ENCODE results near the gene CDCA8. TPM values are rescaled to one million over a fixed set of nuclear protein-coding genes. Genes with fewer than 3 reads are reported as not detected.

Gene CDCA8
- total and polyA plus RNA-seq, 9 of the 15 experiments (the other 6 are each of a cell fraction or from before 2014, with no cell fraction given), result 26.4 to 148 (median 81.8) TPM

DNA sequence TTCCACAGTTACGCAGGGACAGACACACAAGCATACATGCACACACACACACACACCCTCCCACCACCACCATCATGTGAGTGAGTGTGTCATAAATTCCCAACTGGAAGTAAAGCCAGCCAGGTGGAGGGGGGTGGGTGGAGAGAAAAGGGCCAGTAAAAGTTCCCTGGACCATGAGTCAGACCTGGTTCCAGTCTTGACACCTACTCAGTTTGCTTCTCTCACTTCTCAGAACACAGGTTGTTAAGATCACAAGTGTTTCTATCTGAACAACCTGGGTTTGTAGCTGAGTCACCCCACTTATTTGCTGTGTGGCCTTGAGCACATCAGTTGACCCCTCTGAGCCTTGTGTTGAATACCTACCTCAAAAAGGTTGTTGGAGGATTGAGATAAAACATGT, 63.0 kb downstream of the CDCA8 start:
- in situ Hi-C loops (cut with MboI), result no loop called here
- intact Hi-C loops (cut with micrococcal nuclease), result no loop called here
- H3K36me3 ChIP-seq (ENCODE audit: control insufficient read depth, insufficient read depth, low read length), result no peaks in the 10 kb centered on the region
- POLR2A ChIA-PET, result interaction anchor here (0.6 to 0.9 kb wide), 3 partner anchors 11 to 65 kb away, joined by 3 to 4 read pairs (median 3); a partner anchor contains a TSS
- no peaks in the 10 kb centered on the region for H3K79me2 ChIP-seq (ENCODE audit: control insufficient read depth, insufficient read depth, low read length)
- CTCF ChIA-PET (ENCODE audit: low intra/inter-chr PET ratio), result no interaction called here
- no peak for DNase-seq (ENCODE audit: extremely low read depth in 1 of 4, low spot score in 3 of 4)
- no peak overlapping the region for H2AFZ ChIP-seq (ENCODE audit: low read depth, low read length)
- H3K4me3 ChIP-seq, result no peak overlapping the region
- no peaks in the 10 kb centered on the region for H3K9me1 ChIP-seq (ENCODE audit: control insufficient read depth, insufficient read depth, low read length)
- H4K20me1 ChIP-seq (replicated peaks; ENCODE audit: control insufficient read depth, insufficient read depth, low read length), result peaks cover 5% of the 10 kb centered on the region; the same call in 1 of the 2 replicates
- peaks cover 19 to 33% of the 10 kb centered on the region in 2 experiments for H3K27me3 ChIP-seq (ENCODE audit: control insufficient read depth in 2 of 2, insufficient read depth in 2 of 2, low read length in 2 of 2)
- peak; percentile 72 for FAIRE-seq
- no peak overlapping the region for H3K27ac ChIP-seq (ENCODE audit: extremely low read depth, low read depth, low read length)
- no peak overlapping the region for H3K4me2 ChIP-seq (ENCODE audit: insufficient read depth, low read length)
- peaks cover under 1 to 12% of the 10 kb centered on the region in 2 experiments; a peak in 3 of 5 replicates for H3K4me1 ChIP-seq (replicated peaks in 1 of 2; ENCODE audit: control insufficient read depth in 2 of 2, insufficient read depth in 2 of 2, low read length in 2 of 2)
- H3K9ac ChIP-seq (ENCODE audit: insufficient read depth in 1 of 2, low read depth in 2 of 2, low read length in 2 of 2), result no peak overlapping the region
- WGBS (ENCODE audit: insufficient coverage, low coverage, missing lambda C conversion rate), result 0% methylated on average over 1 of the region's 1 CpG
- H3K9me3 ChIP-seq (replicated peaks; ENCODE audit: control insufficient read depth, insufficient read depth, low read depth, low read length), result no peaks in the 10 kb centered on the region
- BruUV-seq (replicated peaks), result no TSS peak
- ATAC-seq, result no peak
- TF ChIP-seq SAP30 (IDR thresholded peaks at IDR 0.05; ENCODE audit: borderline replicate concordance, insufficient read depth, low read depth, low read length, poor library complexity, severe bottlenecking) (no peak), MTA3 (IDR thresholded peaks at IDR 0.05; ENCODE audit: borderline replicate concordance) (no peak), MED1 (CRISPR knock-in tag; IDR thresholded peaks at IDR 0.05; ENCODE audit: borderline replicate concordance) (no peak), RBM25 (IDR thresholded peaks at IDR 0.05; ENCODE audit: low read depth, low read length, severe bottlenecking) (peak; percentile 11), POLR2B (IDR thresholded peaks at IDR 0.05; ENCODE audit: low read depth, partially characterized antibody) (no peak), ZFP36 (IDR thresholded peaks at IDR 0.05; ENCODE audit: low read depth, low read length, partially characterized antibody) (peak; percentile 75), NFE2 (IDR thresholded peaks at IDR 0.05; ENCODE audit: low read depth) (peak; percentile 41; the same call in 1 of the 2 replicates), FUS (optimal IDR thresholded peaks at IDR 0.05; ENCODE audit: low read depth, low read length) (no peak), CBFA2T3 (IDR thresholded peaks at IDR 0.05) (peak; percentile 29; the same call in 1 of the 2 replicates), EGR1 (conservative IDR thresholded peaks at IDR 0.05) (0 out of 2 replicates have a peak, but pooled peaks have one; percentile 14)
- TF ChIP-seq, protein P1, sequence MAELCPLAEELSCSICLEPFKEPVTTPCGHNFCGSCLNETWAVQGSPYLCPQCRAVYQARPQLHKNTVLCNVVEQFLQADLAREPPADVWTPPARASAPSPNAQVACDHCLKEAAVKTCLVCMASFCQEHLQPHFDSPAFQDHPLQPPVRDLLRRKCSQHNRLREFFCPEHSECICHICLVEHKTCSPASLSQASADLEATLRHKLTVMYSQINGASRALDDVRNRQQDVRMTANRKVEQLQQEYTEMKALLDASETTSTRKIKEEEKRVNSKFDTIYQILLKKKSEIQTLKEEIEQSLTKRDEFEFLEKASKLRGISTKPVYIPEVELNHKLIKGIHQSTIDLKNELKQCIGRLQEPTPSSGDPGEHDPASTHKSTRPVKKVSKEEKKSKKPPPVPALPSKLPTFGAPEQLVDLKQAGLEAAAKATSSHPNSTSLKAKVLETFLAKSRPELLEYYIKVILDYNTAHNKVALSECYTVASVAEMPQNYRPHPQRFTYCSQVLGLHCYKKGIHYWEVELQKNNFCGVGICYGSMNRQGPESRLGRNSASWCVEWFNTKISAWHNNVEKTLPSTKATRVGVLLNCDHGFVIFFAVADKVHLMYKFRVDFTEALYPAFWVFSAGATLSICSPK (IDR thresholded peaks at IDR 0.05; ENCODE audit: borderline replicate concordance), result no peak
- TF ChIP-seq, protein P2, sequence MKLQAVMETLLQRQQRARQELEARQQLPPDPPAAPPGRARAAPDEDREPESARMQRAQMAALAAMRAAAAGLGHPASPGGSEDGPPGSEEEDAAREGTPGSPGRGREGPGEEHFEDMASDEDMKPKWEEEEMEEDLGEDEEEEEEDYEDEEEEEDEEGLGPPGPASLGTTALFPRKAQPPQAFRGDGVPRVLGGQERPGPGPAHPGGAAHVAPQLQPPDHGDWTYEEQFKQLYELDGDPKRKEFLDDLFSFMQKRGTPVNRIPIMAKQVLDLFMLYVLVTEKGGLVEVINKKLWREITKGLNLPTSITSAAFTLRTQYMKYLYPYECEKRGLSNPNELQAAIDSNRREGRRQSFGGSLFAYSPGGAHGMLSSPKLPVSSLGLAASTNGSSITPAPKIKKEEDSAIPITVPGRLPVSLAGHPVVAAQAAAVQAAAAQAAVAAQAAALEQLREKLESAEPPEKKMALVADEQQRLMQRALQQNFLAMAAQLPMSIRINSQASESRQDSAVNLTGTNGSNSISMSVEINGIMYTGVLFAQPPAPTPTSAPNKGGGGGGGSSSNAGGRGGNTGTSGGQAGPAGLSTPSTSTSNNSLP (IDR thresholded peaks at IDR 0.05; ENCODE audit: borderline replicate concordance, low read depth, low read length), result no peak
- TF ChIP-seq, protein P3, sequence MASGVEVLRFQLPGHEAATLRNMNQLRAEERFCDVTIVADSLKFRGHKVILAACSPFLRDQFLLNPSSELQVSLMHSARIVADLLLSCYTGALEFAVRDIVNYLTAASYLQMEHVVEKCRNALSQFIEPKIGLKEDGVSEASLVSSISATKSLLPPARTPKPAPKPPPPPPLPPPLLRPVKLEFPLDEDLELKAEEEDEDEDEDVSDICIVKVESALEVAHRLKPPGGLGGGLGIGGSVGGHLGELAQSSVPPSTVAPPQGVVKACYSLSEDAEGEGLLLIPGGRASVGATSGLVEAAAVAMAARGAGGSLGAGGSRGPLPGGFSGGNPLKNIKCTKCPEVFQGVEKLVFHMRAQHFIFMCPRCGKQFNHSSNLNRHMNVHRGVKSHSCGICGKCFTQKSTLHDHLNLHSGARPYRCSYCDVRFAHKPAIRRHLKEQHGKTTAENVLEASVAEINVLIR (CRISPR knock-in tag; IDR thresholded peaks at IDR 0.05), result no peak
- TF ChIP-seq, protein P4, sequence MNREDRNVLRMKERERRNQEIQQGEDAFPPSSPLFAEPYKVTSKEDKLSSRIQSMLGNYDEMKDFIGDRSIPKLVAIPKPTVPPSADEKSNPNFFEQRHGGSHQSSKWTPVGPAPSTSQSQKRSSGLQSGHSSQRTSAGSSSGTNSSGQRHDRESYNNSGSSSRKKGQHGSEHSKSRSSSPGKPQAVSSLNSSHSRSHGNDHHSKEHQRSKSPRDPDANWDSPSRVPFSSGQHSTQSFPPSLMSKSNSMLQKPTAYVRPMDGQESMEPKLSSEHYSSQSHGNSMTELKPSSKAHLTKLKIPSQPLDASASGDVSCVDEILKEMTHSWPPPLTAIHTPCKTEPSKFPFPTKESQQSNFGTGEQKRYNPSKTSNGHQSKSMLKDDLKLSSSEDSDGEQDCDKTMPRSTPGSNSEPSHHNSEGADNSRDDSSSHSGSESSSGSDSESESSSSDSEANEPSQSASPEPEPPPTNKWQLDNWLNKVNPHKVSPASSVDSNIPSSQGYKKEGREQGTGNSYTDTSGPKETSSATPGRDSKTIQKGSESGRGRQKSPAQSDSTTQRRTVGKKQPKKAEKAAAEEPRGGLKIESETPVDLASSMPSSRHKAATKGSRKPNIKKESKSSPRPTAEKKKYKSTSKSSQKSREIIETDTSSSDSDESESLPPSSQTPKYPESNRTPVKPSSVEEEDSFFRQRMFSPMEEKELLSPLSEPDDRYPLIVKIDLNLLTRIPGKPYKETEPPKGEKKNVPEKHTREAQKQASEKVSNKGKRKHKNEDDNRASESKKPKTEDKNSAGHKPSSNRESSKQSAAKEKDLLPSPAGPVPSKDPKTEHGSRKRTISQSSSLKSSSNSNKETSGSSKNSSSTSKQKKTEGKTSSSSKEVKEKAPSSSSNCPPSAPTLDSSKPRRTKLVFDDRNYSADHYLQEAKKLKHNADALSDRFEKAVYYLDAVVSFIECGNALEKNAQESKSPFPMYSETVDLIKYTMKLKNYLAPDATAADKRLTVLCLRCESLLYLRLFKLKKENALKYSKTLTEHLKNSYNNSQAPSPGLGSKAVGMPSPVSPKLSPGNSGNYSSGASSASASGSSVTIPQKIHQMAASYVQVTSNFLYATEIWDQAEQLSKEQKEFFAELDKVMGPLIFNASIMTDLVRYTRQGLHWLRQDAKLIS (CRISPR knock-in tag; IDR thresholded peaks at IDR 0.05), result no peak

Measured in K562 (cell line).